Smooth muscle cell (in vitro differentiated cells): Measurements from ENCODE around the gene RAD52. TPM values are rescaled to one million over a fixed set of nuclear protein-coding genes. Genes with fewer than 3 reads are reported as not detected.

Source experiments
- polyA plus RNA-seq: library from polyadenylated mRNA; unstranded; fragments of >200 nt; fragmentation: Nextera tagmentation; extraction: Ambion mirVana; gene quantifications from 2 replicates; pipeline ENCODE4 v1.2.1, GENCODE V29; 2016
- total RNA-seq: library from RNA; depleted of rRNA; stranded (reverse); fragments of >200 nt; gene quantifications from 2 replicates; pipeline ENCODE4 v1.2.3, GENCODE V29; 2014

The RAD52 gene
- total and polyA plus RNA-seq, 2 experiments from 2014 or later: 2.8 to 15.1 TPM

Other genes with a start within 250 kb of the RAD52 start
- gene WNK1, start 197.1 kb downstream of the RAD52 start, total RNA-seq: 95.0 and 104 TPM in 2 replicates
- 42.2 and 62.5 TPM in 2 replicates for gene WNK1, start 197.1 kb downstream of the RAD52 start, polyA plus RNA-seq
- 17.6 and 39.2 TPM in 2 replicates for gene ERC1, start 41.5 kb upstream of the RAD52 start, total RNA-seq
- 13.8 and 22.9 TPM in 2 replicates for gene ERC1, start 41.5 kb upstream of the RAD52 start, polyA plus RNA-seq